ENCODE data around the gene PDE4B. TPM values are rescaled to one million over a fixed set of nuclear protein-coding genes. Genes with fewer than 3 reads are reported as not detected.

The PDE4B gene
- total and polyA plus RNA-seq, 9 donors = 14.7 to 25.6 (median 16.8) TPM

- H3K4me3 ChIP-seq (ENCODE audit: low read length) = no peak overlapping the region
- H3K9me3 ChIP-seq (replicated peaks; ENCODE audit: control insufficient read depth, low read depth, low read length) = no peaks in the 10 kb centered on the region
- no peaks in the 10 kb centered on the region for H3K36me3 ChIP-seq (ENCODE audit: control insufficient read depth, insufficient read depth, low read length)
- peaks cover 17% of the 10 kb centered on the region for H3K4me1 ChIP-seq (ENCODE audit: control insufficient read depth, insufficient read depth, low read length)
- WGBS (ENCODE audit: insufficient coverage) = 93% methylated on average over 5 of the region's 7 CpGs
- DNase-seq = no peak
- H3K27me3 ChIP-seq (ENCODE audit: control insufficient read depth, insufficient read depth, low read length) = no peaks in the 10 kb centered on the region
- H3K27ac ChIP-seq (ENCODE audit: low read length) = no peak overlapping the region
Measured at GRCh38 chr1:66393586-66394287, 601.0 kb downstream of the PDE4B start.

DNA sequence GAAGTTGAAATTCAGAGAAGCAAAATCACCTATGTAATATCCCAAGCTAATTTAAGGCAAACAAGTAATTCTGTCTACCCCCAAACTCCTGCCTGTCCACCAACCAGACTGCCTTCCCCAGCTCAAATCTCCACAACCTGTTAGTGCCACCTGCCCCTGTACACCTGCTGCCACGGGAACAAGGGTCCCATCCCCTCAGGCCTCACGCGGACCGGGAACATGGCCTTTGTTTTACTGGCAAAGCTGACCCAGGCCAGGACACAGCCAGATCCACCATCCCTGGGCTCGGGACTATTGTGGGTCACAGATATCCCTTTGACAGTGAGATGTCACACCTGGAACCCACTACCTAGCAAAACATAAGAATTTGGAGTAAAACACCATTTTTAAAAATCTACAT, 601.9 kb downstream of the PDE4B start:
- Histone ChIP-seq H3K4me1 (ENCODE audit: control insufficient read depth, insufficient read depth, low read length) (peaks cover 17% of the 10 kb centered on the region), H3K36me3 (ENCODE audit: control insufficient read depth, insufficient read depth, low read length) (no peaks in the 10 kb centered on the region), H3K4me3 (ENCODE audit: low read length) (no peak overlapping the region), H3K9me3 (replicated peaks; ENCODE audit: control insufficient read depth, low read depth, low read length) (no peaks in the 10 kb centered on the region), H3K27me3 (ENCODE audit: control insufficient read depth, insufficient read depth, low read length) (no peaks in the 10 kb centered on the region), H3K27ac (ENCODE audit: low read length) (no peak overlapping the region)
- WGBS (ENCODE audit: insufficient coverage) = 88% methylated on average over 4 of the region's 5 CpGs
- no peak for DNase-seq

DNA sequence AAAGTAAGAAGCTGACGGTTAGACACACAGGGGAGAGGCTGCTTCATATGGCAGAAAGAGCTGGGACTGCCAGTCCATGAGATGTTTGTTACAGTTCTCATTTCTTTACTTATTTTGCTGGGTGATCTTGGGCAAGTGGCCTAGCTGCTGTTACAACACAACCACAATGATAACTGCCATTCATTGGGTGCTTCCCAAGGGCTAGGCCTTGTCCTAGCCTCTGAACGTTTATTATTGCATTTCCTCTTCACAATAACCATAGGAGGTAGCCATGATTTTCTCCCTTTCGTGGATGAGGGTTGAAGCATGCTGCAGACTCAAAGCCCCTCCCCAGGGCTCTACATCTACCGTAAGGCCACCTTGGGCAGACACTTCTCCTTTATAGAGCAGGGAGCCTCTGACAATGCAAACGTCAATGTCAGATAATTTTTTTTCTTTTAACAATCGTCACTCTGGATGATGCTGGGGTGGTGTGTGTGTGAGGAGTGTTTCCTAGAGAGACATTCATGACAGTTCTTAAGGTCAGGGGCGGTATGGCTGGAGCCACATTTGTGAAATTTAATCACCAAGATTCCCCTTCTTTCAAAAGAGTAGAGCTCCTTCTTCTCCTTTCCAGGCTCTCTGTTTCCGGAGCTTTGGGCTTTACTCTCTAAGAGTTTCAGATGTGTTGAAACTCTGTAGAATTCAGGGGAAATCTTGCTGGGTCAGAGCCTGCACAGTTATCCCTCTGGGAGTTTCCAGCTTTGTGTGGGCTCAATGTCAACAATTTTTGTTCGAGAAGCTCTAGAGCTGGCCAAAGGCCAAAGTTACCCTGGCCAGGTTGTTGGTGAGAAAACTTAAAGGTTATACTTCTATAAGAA, 602.7 kb downstream of the PDE4B start:
- Histone ChIP-seq H3K36me3 (ENCODE audit: control insufficient read depth, insufficient read depth, low read length) (no peaks in the 10 kb centered on the region), H3K27ac (ENCODE audit: low read length) (peak overlapping the region; percentile 53), H3K27me3 (ENCODE audit: control insufficient read depth, insufficient read depth, low read length) (no peaks in the 10 kb centered on the region), H3K4me1 (ENCODE audit: control insufficient read depth, insufficient read depth, low read length) (peaks cover 17% of the 10 kb centered on the region), H3K4me3 (ENCODE audit: low read length) (no peak overlapping the region), H3K9me3 (replicated peaks; ENCODE audit: control insufficient read depth, low read depth, low read length) (no peaks in the 10 kb centered on the region)
- DNase-seq = peak; percentile 59
- 60% methylated on average over 1 of the region's 9 CpGs for WGBS (ENCODE audit: insufficient coverage)

DNA sequence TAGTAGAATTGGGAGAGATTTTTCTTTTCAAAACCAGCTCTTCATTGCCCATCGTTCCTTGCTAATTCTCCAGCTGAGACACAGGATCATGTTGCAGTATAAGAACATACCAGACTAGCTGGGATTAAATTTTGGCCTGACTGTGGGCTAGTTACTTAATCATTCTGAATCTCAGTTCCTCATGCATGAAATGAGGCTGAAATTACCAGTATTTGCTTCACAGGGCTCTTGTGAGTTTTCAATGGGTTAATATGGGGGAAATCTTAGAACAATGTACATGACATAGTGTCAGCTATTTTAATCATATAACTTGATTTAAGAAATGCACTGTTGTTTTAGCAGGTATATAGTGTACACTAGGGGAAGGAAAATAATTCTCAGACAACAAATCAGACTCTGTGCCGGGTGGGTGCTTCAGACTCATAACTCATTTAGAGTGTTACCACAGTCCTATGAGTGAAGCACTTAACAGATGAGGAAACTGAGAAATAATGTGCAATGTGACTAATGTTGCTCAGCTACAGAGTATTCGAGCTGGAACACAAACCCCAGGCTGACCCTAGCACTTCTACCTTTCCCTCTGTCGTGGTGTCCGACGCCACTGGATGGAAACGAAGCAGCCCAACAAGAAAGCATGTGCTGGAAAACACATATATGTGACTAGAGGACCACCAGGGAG, 603.7 kb downstream of the PDE4B start:
- H3K9me3 ChIP-seq (replicated peaks; ENCODE audit: control insufficient read depth, low read depth, low read length) = no peaks in the 10 kb centered on the region
- peak; percentile 61 for DNase-seq
- no peaks in the 10 kb centered on the region for H3K27me3 ChIP-seq (ENCODE audit: control insufficient read depth, insufficient read depth, low read length)
- no peak overlapping the region for H3K4me3 ChIP-seq (ENCODE audit: low read length)
- no CpG with 5 or more reads among the region's 7 CpGs for WGBS (ENCODE audit: insufficient coverage)
- H3K4me1 ChIP-seq (ENCODE audit: control insufficient read depth, insufficient read depth, low read length) = peaks cover 19% of the 10 kb centered on the region
- no peaks in the 10 kb centered on the region for H3K36me3 ChIP-seq (ENCODE audit: control insufficient read depth, insufficient read depth, low read length)
- H3K27ac ChIP-seq (ENCODE audit: low read length) = no peak overlapping the region

- Histone ChIP-seq H3K4me1 (ENCODE audit: control insufficient read depth, insufficient read depth, low read length) (peaks cover 26% of the 10 kb centered on the region), H3K27me3 (ENCODE audit: control insufficient read depth, insufficient read depth, low read length) (no peaks in the 10 kb centered on the region), H3K4me3 (ENCODE audit: low read length) (no peak overlapping the region), H3K36me3 (ENCODE audit: control insufficient read depth, insufficient read depth, low read length) (no peaks in the 10 kb centered on the region), H3K27ac (ENCODE audit: low read length) (no peak overlapping the region), H3K9me3 (replicated peaks; ENCODE audit: control insufficient read depth, low read depth, low read length) (no peaks in the 10 kb centered on the region)
- no peak for DNase-seq
- no CpG with 5 or more reads among the region's 1 CpG for WGBS (ENCODE audit: insufficient coverage)
Measured at GRCh38 chr1:66397192-66397591, 604.5 kb downstream of the PDE4B start.

DNA sequence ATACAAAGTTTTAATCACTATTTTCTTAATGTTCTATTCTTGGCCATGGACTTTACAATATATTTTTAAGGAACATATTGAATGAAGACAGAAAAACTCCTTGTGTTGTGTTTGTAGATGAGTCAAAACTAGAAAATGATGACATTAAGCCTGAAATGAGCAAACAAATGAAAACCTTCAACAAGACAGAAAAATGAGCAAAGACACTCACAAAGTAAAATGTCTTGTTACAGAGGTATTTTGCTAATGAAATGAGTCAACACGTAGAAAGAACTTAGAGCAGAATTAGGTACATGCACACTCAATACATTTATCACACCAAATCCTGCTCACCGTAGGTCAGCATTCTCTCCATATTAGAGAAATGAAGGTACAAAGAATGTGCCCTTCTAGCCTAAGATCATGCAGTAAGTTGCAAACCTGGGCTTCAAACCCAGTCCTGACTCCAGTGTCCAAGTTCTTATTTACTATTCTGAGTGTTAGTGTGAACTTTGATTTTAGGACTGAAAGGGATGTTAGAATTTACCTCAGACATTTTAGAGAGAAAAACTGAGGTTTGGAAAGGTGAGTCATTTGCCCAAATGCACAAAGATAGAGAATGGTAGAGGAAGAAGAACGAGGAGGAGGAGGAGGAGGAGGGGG, 607.3 kb downstream of the PDE4B start:
- DNase-seq = no peak
- H3K4me3 ChIP-seq (ENCODE audit: low read length) = no peak overlapping the region
- no CpG with 5 or more reads among the region's 3 CpGs for WGBS (ENCODE audit: insufficient coverage)
- no peak overlapping the region for H3K27ac ChIP-seq (ENCODE audit: low read length)
- no peaks in the 10 kb centered on the region for H3K36me3 ChIP-seq (ENCODE audit: control insufficient read depth, insufficient read depth, low read length)
- H3K27me3 ChIP-seq (ENCODE audit: control insufficient read depth, insufficient read depth, low read length) = no peaks in the 10 kb centered on the region
- H3K4me1 ChIP-seq (ENCODE audit: control insufficient read depth, insufficient read depth, low read length) = peaks cover 38% of the 10 kb centered on the region
- no peaks in the 10 kb centered on the region for H3K9me3 ChIP-seq (replicated peaks; ENCODE audit: control insufficient read depth, low read depth, low read length)

- no peaks in the 10 kb centered on the region for H3K27me3 ChIP-seq (ENCODE audit: control insufficient read depth, insufficient read depth, low read length)
- no peak for DNase-seq
- 81% methylated on average over 2 of the region's 4 CpGs for WGBS (ENCODE audit: insufficient coverage)
- H3K4me1 ChIP-seq (ENCODE audit: control insufficient read depth, insufficient read depth, low read length) = peaks cover 32% of the 10 kb centered on the region
- H3K36me3 ChIP-seq (ENCODE audit: control insufficient read depth, insufficient read depth, low read length) = no peaks in the 10 kb centered on the region
- no peak overlapping the region for H3K27ac ChIP-seq (ENCODE audit: low read length)
- H3K4me3 ChIP-seq (ENCODE audit: low read length) = no peak overlapping the region
- H3K9me3 ChIP-seq (replicated peaks; ENCODE audit: control insufficient read depth, low read depth, low read length) = no peaks in the 10 kb centered on the region
Measured at GRCh38 chr1:66400660-66401059, 608.0 kb downstream of the PDE4B start.

DNA sequence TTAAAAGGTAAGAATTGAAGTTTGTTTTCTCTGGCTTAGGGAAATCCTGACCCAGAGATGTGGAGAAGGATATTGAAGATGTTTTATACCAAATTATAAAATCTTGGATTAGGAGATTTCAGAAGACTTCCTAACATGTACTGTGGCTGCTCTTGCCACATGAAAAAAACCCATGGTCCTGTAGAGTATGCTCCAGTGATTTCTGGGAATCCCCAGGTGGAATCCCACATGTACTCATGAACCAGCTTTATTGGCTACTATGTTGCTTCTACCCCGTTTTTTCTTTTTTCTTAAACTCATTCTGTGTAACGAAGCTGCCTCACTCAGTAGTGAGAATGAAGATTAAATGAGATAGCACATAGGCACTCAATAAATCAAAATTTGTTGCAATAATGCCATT, 608.5 kb downstream of the PDE4B start:
- Histone ChIP-seq H3K4me1 (ENCODE audit: control insufficient read depth, insufficient read depth, low read length) (peaks cover 27% of the 10 kb centered on the region), H3K27me3 (ENCODE audit: control insufficient read depth, insufficient read depth, low read length) (no peaks in the 10 kb centered on the region), H3K9me3 (replicated peaks; ENCODE audit: control insufficient read depth, low read depth, low read length) (no peaks in the 10 kb centered on the region), H3K4me3 (ENCODE audit: low read length) (no peak overlapping the region), H3K36me3 (ENCODE audit: control insufficient read depth, insufficient read depth, low read length) (no peaks in the 10 kb centered on the region), H3K27ac (ENCODE audit: low read length) (no peak overlapping the region)
- no CpG with 5 or more reads among the region's 2 CpGs for WGBS (ENCODE audit: insufficient coverage)
- no peak for DNase-seq

- H3K27me3 ChIP-seq (ENCODE audit: control insufficient read depth, insufficient read depth, low read length) = no peaks in the 10 kb centered on the region
- DNase-seq = peak; percentile 96
- H3K4me3 ChIP-seq (ENCODE audit: low read length) = no peak overlapping the region
- H3K27ac ChIP-seq (ENCODE audit: low read length) = peak overlapping the region; percentile 83
- H3K36me3 ChIP-seq (ENCODE audit: control insufficient read depth, insufficient read depth, low read length) = no peaks in the 10 kb centered on the region
- peaks cover 27% of the 10 kb centered on the region for H3K4me1 ChIP-seq (ENCODE audit: control insufficient read depth, insufficient read depth, low read length)
- H3K9me3 ChIP-seq (replicated peaks; ENCODE audit: control insufficient read depth, low read depth, low read length) = no peaks in the 10 kb centered on the region
- no CpG with 5 or more reads among the region's 1 CpG for WGBS (ENCODE audit: insufficient coverage)
Measured at GRCh38 chr1:66402194-66402593, 609.5 kb downstream of the PDE4B start.

Measured in muscle of leg (tissue), 11 donors.